SK-N-DZ (cell line): Measurements from ENCODE around the gene NSUN7.

Experiments used
- DNase-seq: peaks from one replicate; pipeline ENCODE4 v3.0.0-alpha.2; 2015; ENCODE audit warnings: low spot score
- small RNA-seq, 2 experiments: library from RNA; depleted of rRNA; stranded (forward); fragments of <200 nt; gene quantifications; one replicate each; pipeline ENCODE3, GENCODE V24; 2014

Gene NSUN7

GRCh38 chr4:40845154-40845835 is 95.5 kb downstream of the NSUN7 start:
- DNase-seq = no peak

GRCh38 chr4:40846532-40846931 is 96.8 kb downstream of the NSUN7 start:
- DNase-seq = no peak

GRCh38 chr4:40848251-40848650 is 98.5 kb downstream of the NSUN7 start:
- no peak for DNase-seq

- DNase-seq = no peak
Measured at GRCh38 chr4:40848940-40849339, 99.2 kb downstream of the NSUN7 start.

- DNase-seq = no peak
Measured at GRCh38 chr4:40850496-40850895, 100.7 kb downstream of the NSUN7 start.

GRCh38 chr4:40856277-40856839 is 106.6 kb downstream of the NSUN7 start:
- DNase-seq = no peak

GRCh38 chr4:40856840-40857362 is 107.1 kb downstream of the NSUN7 start:
- peak; percentile 82 for DNase-seq

- no peak for DNase-seq
Measured at GRCh38 chr4:40857956-40858355, 108.2 kb downstream of the NSUN7 start.

- DNase-seq = no peak
Measured at GRCh38 chr4:40858962-40859361, 109.2 kb downstream of the NSUN7 start.

Small RNA genes lying within 50 kb of the gene (small RNA-seq; reads per million reads assigned to genes)
- gene RF00019 = 0 reads per million in 2 experiments
